Neural crest cell (in vitro differentiated cells): ENCODE results near the gene TARS1. TPM values are rescaled to one million over a fixed set of nuclear protein-coding genes. Genes with fewer than 3 reads are reported as not detected.
"Not testable (repeated sequence)": the region's sequence is repeated elsewhere in the genome, so short reads cannot be mapped to it uniquely, and the experiment has no call there.

Experiments used
- DNase-seq: peaks from one replicate; pipeline ENCODE4 v3.0.0; 2021; ENCODE audit warnings: low read depth, mixed read lengths, low spot score
- H3K27ac Mint-ChIP-seq: one replicate; pipeline ENCODE4 v1.8.0; 2021; ENCODE audit warnings: mild to moderate bottlenecking, mixed read lengths; ENCODE audit not compliant: unreplicated experiment
- H3K27me3 Mint-ChIP-seq: 2 replicates; pipeline ENCODE4 v1.8.0; 2021; ENCODE audit warnings: low read depth, mild to moderate bottlenecking, mixed read lengths
- H3K36me3 Mint-ChIP-seq: 2 replicates; pipeline ENCODE4 v1.8.0; 2021; ENCODE audit warnings: low read depth, mild to moderate bottlenecking, mixed read lengths
- H3K4me1 Mint-ChIP-seq: 2 replicates; pipeline ENCODE4 v1.8.0; 2021; ENCODE audit warnings: mixed read lengths
- H3K4me3 Mint-ChIP-seq: one replicate; pipeline ENCODE4 v1.8.0; 2021; ENCODE audit warnings: mild to moderate bottlenecking, mixed read lengths
- H3K9me3 Mint-ChIP-seq: 2 replicates; pipeline ENCODE4 v1.8.0; 2021; ENCODE audit warnings: mixed read lengths
- total RNA-seq: library from RNA; stranded (reverse); gene quantifications from 2 replicates; pipeline ENCODE4 v1.2.1, GENCODE V29; 2021
- TF ChIP-seq, protein P1 (sequence below): fragments of 200-600 bp; sonication (generic); conservative IDR thresholded peaks from 2 replicates; pipeline ENCODE4 v1.5.0; 2021; ENCODE audit warnings: antibody characterized with exemption, mild to moderate bottlenecking

TARS1 gene
- total RNA-seq, 1 donor from 2014 or later: 211 TPM

DNA sequence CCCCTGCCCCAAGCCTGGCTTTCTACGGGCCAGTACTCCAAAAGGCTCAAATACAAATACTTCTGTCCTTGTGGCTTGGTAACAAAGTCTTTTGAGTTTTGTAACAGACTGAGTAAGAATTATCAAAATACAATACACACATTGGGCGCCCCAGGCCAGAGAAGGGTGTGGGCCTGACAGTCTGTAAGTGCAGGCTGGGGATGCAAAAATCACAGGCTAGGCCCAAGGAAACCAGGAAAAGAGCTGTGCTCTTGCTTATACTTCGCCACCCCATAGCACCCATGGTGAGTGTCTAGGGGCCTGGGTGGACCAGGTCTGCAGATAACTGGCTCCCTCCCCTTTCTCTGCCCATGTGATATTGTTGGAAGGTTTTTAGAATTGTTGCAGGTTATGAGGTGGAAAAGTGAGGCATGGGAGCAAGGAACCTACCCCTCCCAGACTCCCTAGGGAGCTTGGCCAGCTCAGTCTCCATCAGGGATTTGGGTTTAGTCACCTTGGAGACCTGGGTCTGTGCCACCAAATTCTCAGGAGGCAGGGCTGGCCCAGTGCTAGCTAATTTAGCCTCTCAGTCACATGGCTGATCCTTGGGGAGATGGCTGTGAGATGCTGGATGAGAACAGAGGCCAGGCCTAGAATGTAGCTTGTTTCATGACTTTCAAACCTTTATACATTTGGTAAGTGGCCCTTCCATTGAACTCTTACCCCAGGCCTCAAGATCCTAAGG, 72.9 kb downstream of the TARS1 start:
- no peak for DNase-seq
- no peaks in the 10 kb centered on the region for H3K27me3 Mint-ChIP-seq
- no peak overlapping the region for H3K4me3 Mint-ChIP-seq
- no peaks in the 10 kb centered on the region for H3K36me3 Mint-ChIP-seq
- peak overlapping the region; percentile 50 for H3K27ac Mint-ChIP-seq
- TF ChIP-seq, protein P1, sequence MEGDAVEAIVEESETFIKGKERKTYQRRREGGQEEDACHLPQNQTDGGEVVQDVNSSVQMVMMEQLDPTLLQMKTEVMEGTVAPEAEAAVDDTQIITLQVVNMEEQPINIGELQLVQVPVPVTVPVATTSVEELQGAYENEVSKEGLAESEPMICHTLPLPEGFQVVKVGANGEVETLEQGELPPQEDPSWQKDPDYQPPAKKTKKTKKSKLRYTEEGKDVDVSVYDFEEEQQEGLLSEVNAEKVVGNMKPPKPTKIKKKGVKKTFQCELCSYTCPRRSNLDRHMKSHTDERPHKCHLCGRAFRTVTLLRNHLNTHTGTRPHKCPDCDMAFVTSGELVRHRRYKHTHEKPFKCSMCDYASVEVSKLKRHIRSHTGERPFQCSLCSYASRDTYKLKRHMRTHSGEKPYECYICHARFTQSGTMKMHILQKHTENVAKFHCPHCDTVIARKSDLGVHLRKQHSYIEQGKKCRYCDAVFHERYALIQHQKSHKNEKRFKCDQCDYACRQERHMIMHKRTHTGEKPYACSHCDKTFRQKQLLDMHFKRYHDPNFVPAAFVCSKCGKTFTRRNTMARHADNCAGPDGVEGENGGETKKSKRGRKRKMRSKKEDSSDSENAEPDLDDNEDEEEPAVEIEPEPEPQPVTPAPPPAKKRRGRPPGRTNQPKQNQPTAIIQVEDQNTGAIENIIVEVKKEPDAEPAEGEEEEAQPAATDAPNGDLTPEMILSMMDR: no peak
- peaks cover 5% of the 10 kb centered on the region for H3K4me1 Mint-ChIP-seq
- H3K9me3 Mint-ChIP-seq: peaks cover 11% of the 10 kb centered on the region

DNA sequence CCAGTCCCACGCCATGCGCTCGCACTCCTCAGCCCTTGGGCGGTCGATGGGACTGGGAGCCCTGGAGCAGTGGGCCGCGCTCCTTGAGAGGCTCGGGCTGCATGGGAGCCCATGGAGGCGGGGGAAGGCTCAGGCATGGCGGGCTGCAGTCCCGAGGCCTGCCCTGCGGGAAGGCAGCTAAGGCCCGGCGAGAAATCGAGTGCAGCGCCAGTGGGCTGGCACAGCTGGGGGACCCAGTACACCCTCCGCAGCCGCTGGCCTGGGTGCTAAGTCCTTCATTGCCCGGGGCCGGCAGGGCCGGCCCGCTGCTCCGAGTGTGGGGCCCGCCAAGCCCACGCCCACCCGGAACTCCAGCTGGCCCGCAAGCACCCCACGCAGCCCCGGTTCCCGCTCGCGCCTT, 74.6 kb downstream of the TARS1 start:
- not testable (repeated sequence) for H3K36me3 Mint-ChIP-seq, H3K4me3 Mint-ChIP-seq, H3K4me1 Mint-ChIP-seq, H3K27ac Mint-ChIP-seq, DNase-seq, H3K27me3 Mint-ChIP-seq
- peaks cover 11% of the 10 kb centered on the region for H3K9me3 Mint-ChIP-seq

DNA sequence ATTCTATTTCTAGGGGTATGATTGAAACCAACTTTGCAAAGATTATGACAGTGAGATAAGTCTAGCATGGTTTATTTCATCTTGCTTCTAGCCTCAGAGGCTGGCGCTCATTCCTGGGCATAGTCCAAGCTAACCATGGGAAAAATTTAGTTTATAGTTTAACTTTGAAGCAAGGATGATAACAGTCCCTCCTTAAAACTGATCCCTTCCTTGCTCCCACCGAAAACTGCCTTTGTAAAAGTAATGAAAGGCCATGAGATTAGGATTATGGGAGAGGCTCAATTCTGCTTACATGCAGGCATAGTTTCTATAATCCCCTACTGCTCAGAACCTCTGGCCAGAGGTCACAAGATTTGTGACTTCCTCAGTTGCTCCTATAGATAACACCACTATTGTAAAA, 75.7 kb downstream of the TARS1 start:
- H3K9me3 Mint-ChIP-seq: peaks cover 11% of the 10 kb centered on the region
- H3K4me1 Mint-ChIP-seq: peaks cover 5% of the 10 kb centered on the region
- no peaks in the 10 kb centered on the region for H3K36me3 Mint-ChIP-seq
- no peak overlapping the region for H3K4me3 Mint-ChIP-seq
- no peak overlapping the region for H3K27ac Mint-ChIP-seq
- no peaks in the 10 kb centered on the region for H3K27me3 Mint-ChIP-seq
- DNase-seq: no peak
- TF ChIP-seq, protein P1: no peak
